Measurements from ENCODE around the gene ARHGAP18. TPM values are rescaled to one million over a fixed set of nuclear protein-coding genes. Genes with fewer than 3 reads are reported as not detected.

Gene ARHGAP18
- total RNA-seq, 1 experiment from 2014 or later = 2.4 TPM

- Histone ChIP-seq H2AFZ (ENCODE audit: low read length) (no peak overlapping the region), H3K27ac (ENCODE audit: insufficient read length, low read depth, low read length) (no peak overlapping the region), H3K9me3 (ENCODE audit: control insufficient read depth, low read depth, low read length) (no peaks in the 10 kb centered on the region)
Observed at GRCh38 chr6:129713806-129714333, 3.9 kb upstream of the ARHGAP18 start.

More at GRCh38 chr6:129713806-129714333, 3.9 kb upstream of the ARHGAP18 start:
- Mint-ChIP-seq H3K4me3 (no peak overlapping the region), H3K27me3 (ENCODE audit: low read depth) (no peaks in the 10 kb centered on the region; the same call in 1 of the 2 replicates), H3K27ac (no peak overlapping the region; a peak in 2 of 7 replicates), H3K36me3 (ENCODE audit: insufficient read depth in 1 of 3, low read depth in 3 of 3) (no peaks in the 10 kb centered on the region), H3K4me1 (peaks cover 24 to 25% of the 10 kb centered on the region in 2 experiments), H3K9me3 (no peaks in the 10 kb centered on the region; a peak in 1 of 5 replicates)
- no peak overlapping the region for H2BK12ac ChIP-seq (ENCODE audit: insufficient read length, low read depth, low read length)
- no peak overlapping the region for H3K4me2 ChIP-seq (ENCODE audit: insufficient read depth, insufficient read length, low read length)
- H3K4me1 ChIP-seq (ENCODE audit: insufficient read depth, low read length) = no peaks in the 10 kb centered on the region; the same call in 1 of the 2 replicates
- H2BK15ac ChIP-seq (ENCODE audit: low read depth, low read length) = no peak overlapping the region
- no peak overlapping the region for H3K14ac ChIP-seq (ENCODE audit: insufficient read depth, low read length)
- H3K4ac ChIP-seq (ENCODE audit: low read depth, low read length) = no peak overlapping the region
- H4K5ac ChIP-seq (ENCODE audit: insufficient read length, low read depth, low read length) = no peak overlapping the region
- H3K23ac ChIP-seq (ENCODE audit: insufficient read length, low read depth, low read length) = no peak overlapping the region
- no peaks in the 10 kb centered on the region for H3K79me1 ChIP-seq (ENCODE audit: insufficient read depth, low read depth, low read length, poor library complexity, severe bottlenecking)
- no peaks in the 10 kb centered on the region for H3K27me3 ChIP-seq (ENCODE audit: insufficient read depth, low read length)
- H2BK20ac ChIP-seq (ENCODE audit: low read depth, low read length, poor library complexity, severe bottlenecking) = no peak overlapping the region
- no peaks in the 10 kb centered on the region for H3K79me2 ChIP-seq (ENCODE audit: insufficient read depth, low read length)
- H4K91ac ChIP-seq (ENCODE audit: insufficient read length, low read depth, low read length) = no peak overlapping the region
- no peak overlapping the region for H2AK5ac ChIP-seq (ENCODE audit: insufficient read length, low read length)
- no peak for TF ChIP-seq CTCF (conservative IDR thresholded peaks at IDR 0.05)
- H2BK5ac ChIP-seq (ENCODE audit: insufficient read length, low read length) = no peak overlapping the region
- H4K8ac ChIP-seq (replicated peaks; ENCODE audit: insufficient read length, low read depth, low read length) = no peak overlapping the region
- H2BK120ac ChIP-seq (ENCODE audit: low read depth, low read length, poor library complexity, severe bottlenecking) = no peak overlapping the region
- 100% methylated on average over 2 of the region's 4 CpGs for WGBS (ENCODE audit: extremely low coverage, insufficient read length, low lambda C conversion rate)
- peaks cover 6% of the 10 kb centered on the region for H3K23me2 ChIP-seq (ENCODE audit: insufficient read length, low read depth, low read length, poor library complexity, severe bottlenecking)
- H3K18ac ChIP-seq (ENCODE audit: insufficient read length, low read depth, low read length) = no peak overlapping the region
- H3K56ac ChIP-seq (ENCODE audit: insufficient read length, low read depth, low read length) = no peak overlapping the region
- no peak overlapping the region for H3K9ac ChIP-seq (ENCODE audit: extremely low read depth, insufficient read length, low read length)
- H3T11ph ChIP-seq (ENCODE audit: low read length) = no peak overlapping the region
- no peak for DNase-seq
- no peaks in the 10 kb centered on the region for H4K20me1 ChIP-seq (ENCODE audit: control insufficient read depth, insufficient read depth, insufficient read length)
